SK-N-SH (cell line): ENCODE results near the gene YJEFN3. TPM values are rescaled to one million over a fixed set of nuclear protein-coding genes. Genes with fewer than 3 reads are reported as not detected.

Experiments
- CTCF ChIA-PET: fragments of 300-600, 350-600 bp; formaldehyde crosslinking; extraction: SDS; loops from one replicate; lab custom pipeline; 2021; lab: Yijun Ruan, JAX
- POLR2A ChIA-PET: fragments of 350-600 bp; sonication (Branson Sonifier 250); formaldehyde crosslinking; extraction: SDS; loops from one replicate; lab custom pipeline; 2020; ENCODE audit warnings: antibody characterized with exemption, inconsistent platforms; lab: Yijun Ruan, JAX
- DNase-seq: peaks from one replicate; pipeline ENCODE4 v3.0.0; 2012
- H2AFZ ChIP-seq: fragments of 200-600 bp; sonication (generic); 2 replicates; pipeline ENCODE4 v1.8.1; 2016; ENCODE audit warnings: antibody characterized with exemption, mild to moderate bottlenecking, low read depth
- H3F3A ChIP-seq: fragments of 200-600 bp; sonication (generic); replicated peaks from 2 replicates; pipeline ENCODE3; 2016; ENCODE audit warnings: antibody characterized with exemption, mild to moderate bottlenecking; ENCODE audit not compliant: insufficient read depth
- H3K27ac ChIP-seq, 2 experiments: fragments of 200-500 bp in 1 of 2; fragments of 200-600 bp in 1 of 2; sonication (Bioruptor generic) in 1 of 2; sonication (generic), shearing (Covaris generic) in 1 of 2; 2 replicates each; pipeline versions ENCODE4 v1.5.1 to v1.6.1; 2014 to 2016; ENCODE audit warnings: low read depth in 2 of 2, inconsistent platforms in 1 of 2, low read length in 1 of 2, mild to moderate bottlenecking in 1 of 2, mixed read lengths in 1 of 2
- H3K27me3 ChIP-seq: fragments of 200-600 bp; sonication (generic), shearing (Covaris generic); 2 replicates; pipeline ENCODE4 v1.6.1; 2016; ENCODE audit warnings: mixed run types; ENCODE audit not compliant: insufficient read depth
- H3K36me3 ChIP-seq, 2 experiments: fragments of 200-500 bp in 1 of 2; fragments of 200-600 bp in 1 of 2; sonication (Bioruptor generic) in 1 of 2; sonication (generic) in 1 of 2; replicated peaks in 1 of 2; 2 replicates each; pipeline versions ENCODE3 to v1.5.1; 2014 to 2016; ENCODE audit warnings: low read length in 1 of 2, mild to moderate bottlenecking in 1 of 2; ENCODE audit not compliant: insufficient read depth in 2 of 2, control insufficient read depth in 1 of 2
- H3K4me1 ChIP-seq, 2 experiments: fragments of 200-500 bp in 1 of 2; fragments of 200-600 bp in 1 of 2; sonication (Bioruptor generic) in 1 of 2; sonication (generic), shearing (Covaris generic) in 1 of 2; 2 replicates each; pipeline versions ENCODE4 v1.5.1 to v1.6.1; 2014 to 2016; ENCODE audit warnings: low read depth in 1 of 2, low read length in 1 of 2, mixed run types in 1 of 2; ENCODE audit not compliant: insufficient read depth in 2 of 2, control insufficient read depth in 1 of 2
- H3K4me2 ChIP-seq: fragments of 200-600 bp; sonication (generic), shearing (Covaris generic); 2 replicates; pipeline ENCODE4 v1.6.1; 2017; ENCODE audit warnings: mixed run types
- H3K4me3 ChIP-seq, 2 experiments: fragments of 200-500 bp in 1 of 2; fragments of 200-600 bp in 1 of 2; sonication (Bioruptor generic) in 1 of 2; sonication (generic), shearing (Covaris generic) in 1 of 2; 2 replicates each; pipeline versions ENCODE4 v1.5.1 to v1.8.1; 2014 to 2016; ENCODE audit warnings: low read depth in 2 of 2, inconsistent platforms in 1 of 2, low read length in 1 of 2, mild to moderate bottlenecking in 1 of 2, mixed read lengths in 1 of 2, moderate library complexity in 1 of 2
- H3K79me2 ChIP-seq: fragments of 200-600 bp; sonication (generic); 2 replicates; pipeline ENCODE4 v1.8.1; 2017; ENCODE audit warnings: mild to moderate bottlenecking; ENCODE audit not compliant: insufficient read depth
- H3K9ac ChIP-seq: fragments of 200-600 bp; sonication (generic); 2 replicates; pipeline ENCODE4 v1.6.1; 2017; ENCODE audit warnings: mixed run types
- H3K9me2 ChIP-seq: fragments of 200-600 bp; sonication (generic); 2 replicates; pipeline ENCODE4 v1.6.1; 2017; ENCODE audit warnings: mixed run types
- H3K9me3 ChIP-seq: fragments of 200-600 bp; sonication (generic); 2 replicates; pipeline ENCODE4 v1.6.1; 2017; ENCODE audit warnings: mixed run types, mild to moderate bottlenecking, moderate library complexity
- H4K20me1 ChIP-seq: fragments of 200-600 bp; sonication (generic); 2 replicates; pipeline ENCODE4 v1.6.1; 2017; ENCODE audit warnings: mild to moderate bottlenecking, mixed run types; ENCODE audit not compliant: insufficient read depth
- CHD2 ChIP-seq: fragments of 150-350 bp; IDR thresholded peaks from 2 replicates; pipeline ENCODE4 v1.6.1; 2018; ENCODE audit warnings: low read length; ENCODE audit not compliant: partially characterized antibody
- EZH2phosphoT487 ChIP-seq: fragments of 200-600 bp; sonication (generic); IDR thresholded peaks from 2 replicates; pipeline ENCODE4 v1.6.1; 2017; ENCODE audit warnings: low read depth, mixed run types, mild to moderate bottlenecking, antibody characterized with exemption, moderate library complexity, borderline replicate concordance
- FOXM1 ChIP-seq: IDR thresholded peaks from 2 replicates; pipeline ENCODE4 v1.4.0; 2012; ENCODE audit warnings: low read depth, mild to moderate bottlenecking
- GATA2 ChIP-seq: sonication (generic); formaldehyde crosslinking; IDR thresholded peaks from 2 replicates; pipeline ENCODE4 v1.5.0; 2020; ENCODE audit warnings: mild to moderate bottlenecking, missing genetic modification reagents
- MEF2A ChIP-seq: IDR thresholded peaks from 2 replicates; pipeline ENCODE4 v1.4.0; 2012; ENCODE audit warnings: low read depth, borderline replicate concordance
- MXI1 ChIP-seq: IDR thresholded peaks from 2 replicates; pipeline ENCODE4 v1.6.1; 2012; ENCODE audit warnings: mild to moderate bottlenecking, low read depth, low read length, improper control_type of control experiment
- NFIC ChIP-seq: IDR thresholded peaks from 2 replicates; pipeline ENCODE4 v1.4.0; 2012; ENCODE audit warnings: borderline replicate concordance
- NRF1 ChIP-seq: IDR thresholded peaks from 2 replicates; pipeline ENCODE4 v1.6.1; 2012; ENCODE audit warnings: low read depth, mild to moderate bottlenecking, low read length
- PBX3 ChIP-seq: IDR thresholded peaks from 2 replicates; pipeline ENCODE4; 2012
- POLR2AphosphoS5 ChIP-seq: IDR thresholded peaks from 2 replicates; pipeline ENCODE4 v1.6.1; 2012; ENCODE audit warnings: low read depth, low read length
- RAD21 ChIP-seq: IDR thresholded peaks from 2 replicates; pipeline ENCODE4 v1.6.1; 2012; ENCODE audit warnings: mild to moderate bottlenecking, low read length
- RCOR1 ChIP-seq: fragments of 150-350 bp; IDR thresholded peaks from 2 replicates; pipeline ENCODE4 v1.6.1; 2017; ENCODE audit warnings: antibody characterized with exemption, low read length
- RFX5 ChIP-seq: IDR thresholded peaks from 2 replicates; pipeline ENCODE4 v1.6.1; 2012; ENCODE audit warnings: mild to moderate bottlenecking, improper control_type of control experiment, low read length
- RXRA ChIP-seq: IDR thresholded peaks from 2 replicates; pipeline ENCODE4 v1.4.0; 2012; ENCODE audit warnings: low read depth, mild to moderate bottlenecking, borderline replicate concordance
- SMC3 ChIP-seq: IDR thresholded peaks from 2 replicates; pipeline ENCODE4 v1.6.1; 2012; ENCODE audit warnings: low read depth, low read length, improper control_type of control experiment
- TAF1 ChIP-seq: IDR thresholded peaks from 2 replicates; pipeline ENCODE4 v1.6.1; 2012; ENCODE audit warnings: low read depth, mild to moderate bottlenecking, low read length, moderate library complexity, borderline replicate concordance
- TEAD4 ChIP-seq: IDR thresholded peaks from 2 replicates; pipeline ENCODE4 v1.4.0; 2012; ENCODE audit warnings: mild to moderate bottlenecking, borderline replicate concordance; ENCODE audit not compliant: insufficient read depth
- USF2 ChIP-seq: fragments of 150-350 bp; IDR thresholded peaks from 2 replicates; pipeline ENCODE4 v1.6.1; 2017; ENCODE audit warnings: antibody characterized with exemption, low read length, low read depth, borderline replicate concordance
- YY1 ChIP-seq: IDR thresholded peaks from 2 replicates; pipeline ENCODE4 v1.4.0; 2012; ENCODE audit warnings: low read depth, mild to moderate bottlenecking
- ZBTB33 ChIP-seq: IDR thresholded peaks from 2 replicates; pipeline ENCODE4 v1.4.0; 2012; ENCODE audit warnings: low read depth, borderline replicate concordance
- WGBS: methylation state at CpG from one replicate; pipeline ENCODE4 v1.1.6; 2017; ENCODE audit warnings: low lambda C conversion rate; 5-methylcytosine and 5-hydroxymethylcytosine counted together
- polyA plus RNA-seq, 3 experiments: library from polyadenylated mRNA; depleted of rRNA; stranded (reverse); fragments of >200 nt; gene quantifications; 2 replicates each; pipeline ENCODE4 v1.2.3, GENCODE V29; 2012

The YJEFN3 gene
- polyA plus RNA-seq, 1 of the 3 experiments (the other 2 are of a cell fraction), result 7.2 TPM

- no peaks in the 10 kb centered on the region for H3F3A ChIP-seq
- H3K79me2 ChIP-seq, result no peaks in the 10 kb centered on the region
- WGBS, result 94% methylated on average over 10 of the region's 10 CpGs
- no peaks in the 10 kb centered on the region for H4K20me1 ChIP-seq
- H2AFZ ChIP-seq, result no peak overlapping the region
- H3K36me3 ChIP-seq, result no peaks in the 10 kb centered on the region
- no peak overlapping the region for H3K9ac ChIP-seq
- no peak for TF ChIP-seq RAD21
- TF ChIP-seq ZBTB33, result no peak
- TF ChIP-seq TEAD4, result no peak
- no peak for TF ChIP-seq POLR2AphosphoS5
- no peak for TF ChIP-seq RFX5
- no peak for TF ChIP-seq YY1
- TF ChIP-seq RXRA, result no peak
- no peak for TF ChIP-seq SMC3
- no peak for TF ChIP-seq MXI1
- no peak for TF ChIP-seq RCOR1
- no peak for TF ChIP-seq GATA2 (CRISPR knock-in tag)
- no peak for TF ChIP-seq FOXM1
- no peak for TF ChIP-seq NFIC
- no peak for TF ChIP-seq NRF1
- no peak for TF ChIP-seq EZH2phosphoT487
- TF ChIP-seq USF2, result no peak
- no peak for TF ChIP-seq TAF1
- TF ChIP-seq CHD2, result no peak
- no peak for TF ChIP-seq PBX3
- TF ChIP-seq MEF2A, result no peak
- TF ChIP-seq, all 33 proteins: peak for 0
- Histone ChIP-seq H3K27me3 (no peaks in the 10 kb centered on the region), H3K27ac (no peak overlapping the region), H3K4me3 (no peak overlapping the region), H3K4me1 (no peaks in the 10 kb centered on the region), H3K4me2 (no peak overlapping the region), H3K9me3 (no peaks in the 10 kb centered on the region), H3K9me2 (no peaks in the 10 kb centered on the region)
- POLR2A ChIA-PET, result no interaction called here
- CTCF ChIA-PET, result interaction anchor here (2.5 to 9.3 kb wide), 2 partner anchors 17 to 39 kb away, joined by 6 to 56 read pairs; no protein-coding TSS in a partner anchor
- no peak for DNase-seq
Measured at GRCh38 chr19:19570571-19570970, 41.9 kb downstream of the YJEFN3 start.
